ENCODE results near the gene GHRL.

DNA sequence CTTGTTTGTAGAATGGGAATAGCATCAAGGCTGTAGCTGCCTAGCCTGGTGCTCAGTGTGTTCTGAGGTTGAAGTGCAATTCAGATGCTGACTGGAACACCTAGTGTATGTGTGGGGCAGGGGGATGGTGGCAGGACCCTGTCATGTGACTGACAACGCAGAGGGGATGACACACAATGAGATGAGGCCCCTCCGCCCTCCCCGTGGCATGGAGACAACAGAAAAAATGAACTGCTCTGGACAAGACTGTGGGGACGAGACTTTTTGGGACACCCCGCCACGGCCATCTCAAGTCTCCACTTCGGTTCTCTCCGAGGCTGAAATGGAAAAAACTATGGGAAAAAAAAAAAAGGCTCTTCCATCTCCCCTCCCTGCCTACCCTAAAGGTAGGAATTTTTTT is 38.6 kb upstream of the GHRL start:
- TF ChIP-seq CTCF (conservative IDR thresholded peaks at IDR 0.05; ENCODE audit: low read depth, low read length) (no peak), EZH2 (IDR thresholded peaks at IDR 0.05; ENCODE audit: borderline replicate concordance, low read depth, low read length, poor library complexity, severe bottlenecking) (no peak)

Data from A673 (cell line).